Tibial artery (tissue), 4 donors: ENCODE results near the gene POLD1.
"Not testable (repeated sequence)": the region's sequence is repeated elsewhere in the genome, so short reads cannot be mapped to it uniquely, and the experiment has no call there.

Experiments
- DNase-seq, 2 donors: peaks; one replicate each; pipeline ENCODE4 v3.0.0-alpha.2; 2019
- H3K27ac ChIP-seq, 2 donors: fragments of 200-600 bp; sonication (generic) in 1 of 2; 1 replicate in 1 of 2; 2 replicates in 1 of 2; pipeline ENCODE4 v1.5.1; 2018 to 2019; ENCODE audit warnings: mild to moderate bottlenecking in 1 of 2
- H3K27me3 ChIP-seq, 2 donors: fragments of 200-600 bp; sonication (generic) in 1 of 2; one replicate each; pipeline versions ENCODE4 v1.5.1 to v1.6.0; 2016 to 2019
- H3K36me3 ChIP-seq, 3 donors: fragments of 200-600 bp; sonication (generic) in 2 of 3; one replicate each; pipeline ENCODE4 v1.5.1; 2016 to 2019; ENCODE audit warnings: mild to moderate bottlenecking in 2 of 3
- H3K4me1 ChIP-seq, 4 donors: fragments of 200-600 bp; sonication (generic) in 2 of 4; 1 replicate in 3 of 4; 2 replicates in 1 of 4; pipeline ENCODE4 v1.5.1; 2016 to 2019
- H3K4me3 ChIP-seq, 2 donors: fragments of 200-600 bp; sonication (generic) in 1 of 2; 1 replicate in 1 of 2; 2 replicates in 1 of 2; pipeline ENCODE4 v1.5.1; 2018 to 2019; ENCODE audit warnings: mild to moderate bottlenecking in 2 of 2
- H3K9me3 ChIP-seq, 3 donors: fragments of 200-600 bp; sonication (generic) in 1 of 3; one replicate each; pipeline ENCODE4 v1.5.1; 2016 to 2019
- CTCF ChIP-seq, 2 experiments: fragments of 200-600 bp in 1 of 2; fragments of 450-650 bp in 1 of 2; IDR thresholded peaks; one replicate each; pipeline ENCODE4 v1.5.1; 2017 to 2019; ENCODE audit warnings: antibody characterized with exemption in 2 of 2, mild to moderate bottlenecking in 1 of 2, moderate library complexity in 1 of 2
- intact Hi-C: fragments of 100-400 bp; cut with DNase I; formaldehyde crosslinking; loops from one replicate; pipeline ENCODE4 v1.15.0; 2023; ENCODE audit warnings: low total_unique reads

POLD1 gene

DNA sequence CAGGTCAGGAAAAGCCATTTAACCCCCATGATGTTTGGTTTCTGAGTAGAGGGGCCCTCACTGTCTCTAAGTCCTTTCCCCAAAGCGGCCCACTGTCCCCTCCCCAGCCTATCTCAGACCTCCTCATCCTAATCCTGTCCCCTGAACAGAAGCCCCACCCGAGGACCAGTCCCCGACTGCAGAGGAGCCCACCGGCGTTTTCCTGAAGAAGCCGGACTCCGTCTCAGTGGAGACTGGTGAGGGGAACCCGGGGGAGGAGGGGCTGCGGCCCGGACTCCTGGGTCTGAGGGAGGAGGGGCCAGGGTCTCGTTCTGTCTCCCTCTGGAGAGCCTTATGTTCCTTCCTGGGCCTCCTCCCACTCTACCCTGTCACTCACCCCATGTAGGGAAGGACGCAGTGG is 51.5 kb downstream of the POLD1 start:
- Histone ChIP-seq H3K27ac (no peak overlapping the region), H3K9me3 (no peaks in the 10 kb centered on the region), H3K4me1 (peaks cover 5 to 16% (median 15%) of the 10 kb centered on the region in 4 donors), H3K4me3 (no peak overlapping the region), H3K36me3 (no peaks in the 10 kb centered on the region), H3K27me3 (peaks cover 5 to 66% of the 10 kb centered on the region in 2 donors)
- DNase-seq, result no peak
- no peak for TF ChIP-seq CTCF (IDR thresholded peaks at IDR 0.05)
- intact Hi-C loops, result no loop called here

DNA sequence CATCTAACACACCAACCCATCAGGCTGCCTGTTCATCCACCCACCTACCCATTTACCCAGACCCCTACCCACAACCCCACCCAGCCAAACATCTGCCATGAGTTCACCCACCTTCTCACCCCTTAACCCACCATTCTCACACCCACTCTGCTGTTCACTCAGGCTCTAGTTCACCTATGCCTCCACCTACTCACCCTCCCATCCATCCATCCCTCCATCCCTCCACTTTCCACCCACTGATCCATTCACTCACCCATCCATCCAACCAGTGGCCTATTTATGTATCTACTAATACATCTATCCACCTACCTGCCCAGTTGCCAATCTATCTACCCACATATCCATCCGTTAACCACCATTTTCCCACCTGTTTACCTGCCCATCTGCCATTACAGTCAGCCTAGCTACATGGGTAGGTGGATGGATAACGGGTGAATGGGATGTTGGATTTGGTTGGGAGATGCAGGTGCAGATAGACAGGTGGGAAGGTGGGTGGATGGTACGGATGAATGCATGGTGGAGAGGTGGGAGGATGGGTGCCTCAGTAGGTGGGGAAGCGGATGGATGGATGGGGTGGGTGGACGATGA is 53.8 kb downstream of the POLD1 start:
- no peak for DNase-seq
- Histone ChIP-seq H3K4me3 (no peak overlapping the region), H3K9me3 (no peaks in the 10 kb centered on the region), H3K4me1 (no peaks in the 10 kb centered on the region), H3K36me3 (no peaks in the 10 kb centered on the region), H3K27ac (no peak overlapping the region), H3K27me3 (peaks cover 0 to 44% of the 10 kb centered on the region in 2 donors)
- intact Hi-C loops, result no loop called here
- no peak for TF ChIP-seq CTCF (IDR thresholded peaks at IDR 0.05)

DNA sequence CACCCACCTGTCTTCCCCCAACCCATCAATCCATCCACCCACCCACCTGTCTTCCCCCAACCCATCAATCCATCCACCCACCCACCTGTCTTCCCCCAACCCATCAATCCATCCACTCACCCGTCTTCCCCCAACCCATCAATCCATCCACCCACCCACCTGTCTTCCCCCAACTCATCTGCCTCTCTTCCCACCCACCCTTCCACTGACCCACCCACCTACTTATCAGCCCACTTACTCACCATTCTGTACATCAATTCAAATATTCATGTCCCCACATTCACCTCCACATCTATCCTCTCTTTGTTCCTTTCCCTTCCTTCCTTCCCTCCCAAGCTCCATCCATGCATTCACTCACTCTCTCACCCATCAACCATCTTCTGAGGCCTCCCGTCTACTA is 55.0 kb downstream of the POLD1 start:
- intact Hi-C loops, H3K4me3 ChIP-seq, H3K4me1 ChIP-seq, H3K36me3 ChIP-seq, H3K27ac ChIP-seq, H3K9me3 ChIP-seq, DNase-seq: not testable (repeated sequence)
- H3K27me3 ChIP-seq, result peaks cover 0 to 32% of the 10 kb centered on the region in 2 donors

DNA sequence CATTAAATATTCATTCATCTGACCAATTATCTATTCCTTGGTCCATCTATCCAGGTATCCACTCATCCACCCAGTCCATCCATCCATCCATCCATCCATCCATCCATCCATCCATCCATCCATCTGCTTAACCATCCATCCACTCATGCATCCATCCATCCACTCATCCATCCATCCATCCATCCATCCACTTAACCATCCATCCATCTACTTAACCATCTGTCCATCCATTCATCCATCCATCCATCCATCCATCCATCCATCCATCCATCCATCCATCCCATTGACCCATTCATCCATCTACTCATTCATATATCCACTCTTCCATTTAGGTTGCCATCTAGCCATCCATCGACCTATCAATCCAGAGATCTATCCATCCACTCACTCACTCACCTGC is 59.9 kb downstream of the POLD1 start:
- Histone ChIP-seq H3K27ac (no peak overlapping the region), H3K36me3 (no peaks in the 10 kb centered on the region), H3K4me3 (no peak overlapping the region), H3K4me1 (no peaks in the 10 kb centered on the region), H3K9me3 (no peaks in the 10 kb centered on the region), H3K27me3 (peaks cover 0 to 4% of the 10 kb centered on the region in 2 donors)
- no peak for TF ChIP-seq CTCF (IDR thresholded peaks at IDR 0.05)
- intact Hi-C loops, result no loop called here
- no peak for DNase-seq

GRCh38 chr19:50447053-50447452 is 62.9 kb downstream of the POLD1 start:
- DNase-seq, result no peak
- no peaks in the 10 kb centered on the region for H3K36me3 ChIP-seq
- H3K4me3 ChIP-seq, result no peak overlapping the region
- no peaks in the 10 kb centered on the region for H3K9me3 ChIP-seq
- intact Hi-C loops, result no loop called here
- TF ChIP-seq CTCF (IDR thresholded peaks at IDR 0.05), result no peak
- peaks cover 0 to 20% of the 10 kb centered on the region in 2 donors for H3K27me3 ChIP-seq
- no peak overlapping the region for H3K27ac ChIP-seq
- H3K4me1 ChIP-seq, result no peaks in the 10 kb centered on the region

- no peaks in the 10 kb centered on the region for H3K4me1 ChIP-seq
- no peaks in the 10 kb centered on the region for H3K9me3 ChIP-seq
- no peak overlapping the region for H3K27ac ChIP-seq
- TF ChIP-seq CTCF (IDR thresholded peaks at IDR 0.05), result no peak
- H3K27me3 ChIP-seq, result peaks cover 0 to 20% of the 10 kb centered on the region in 2 donors
- no peak for DNase-seq
- intact Hi-C loops, result no loop called here
- H3K4me3 ChIP-seq, result no peak overlapping the region
- H3K36me3 ChIP-seq, result no peaks in the 10 kb centered on the region
Observed at GRCh38 chr19:50447750-50448149, 63.6 kb downstream of the POLD1 start.
